ENCODE measurements around the gene PDE4D. TPM values are rescaled to one million over a fixed set of nuclear protein-coding genes. Genes with fewer than 3 reads are reported as not detected.

The PDE4D gene
- total and polyA plus RNA-seq, 2 of the 4 experiments (the other 2 are of a cell fraction), result 1.4 to 7.9 TPM

GRCh38 chr5:59051951-59052350 lies 841.6 kb downstream of the PDE4D start:
- Histone ChIP-seq H3K9me1 (ENCODE audit: insufficient read depth, low read length) (peaks cover 2% of the 10 kb centered on the region; the same call in 1 of the 2 replicates), H3K4me3 (ENCODE audit: insufficient read depth, low read depth, low read length) (no peak overlapping the region), H2BK20ac (ENCODE audit: low read depth, low read length) (no peak overlapping the region), H4K91ac (ENCODE audit: insufficient read depth, low read depth, low read length) (no peak overlapping the region), H4K8ac (ENCODE audit: low read depth in 2 of 2, low read length in 2 of 2) (no peak overlapping the region), H3K36me3 (ENCODE audit: control insufficient read depth, insufficient read depth, low read length) (no peaks in the 10 kb centered on the region), H3K56ac (ENCODE audit: extremely low read depth, insufficient read depth, low read length) (no peak overlapping the region), H3K9ac (ENCODE audit: low read depth, low read length) (no peak overlapping the region), H4K20me1 (ENCODE audit: insufficient read depth, low read length) (no peaks in the 10 kb centered on the region), H3K18ac (ENCODE audit: low read depth, low read length) (no peak overlapping the region), H2AK5ac (ENCODE audit: low read depth, low read length) (no peak overlapping the region), H2AFZ (replicated peaks; ENCODE audit: low read length, poor library complexity) (no peak overlapping the region), H3K4me2 (ENCODE audit: low read depth, low read length) (no peak overlapping the region), H2BK15ac (ENCODE audit: low read depth, low read length) (no peak overlapping the region), H3K14ac (replicated peaks; ENCODE audit: low read depth, low read length) (no peak overlapping the region), H4K5ac (ENCODE audit: low read depth, low read length) (no peak overlapping the region), H2AK9ac (replicated peaks; ENCODE audit: low read depth, low read length, poor library complexity) (no peak overlapping the region), H3K23ac (ENCODE audit: low read depth, low read length) (no peak overlapping the region), H2BK120ac (ENCODE audit: low read depth, low read length) (no peak overlapping the region), H3K27ac (ENCODE audit: insufficient read depth, low read length) (no peak overlapping the region), H3K9me3 (ENCODE audit: control insufficient read depth, insufficient read depth, low read length) (no peaks in the 10 kb centered on the region), H3K79me1 (ENCODE audit: low read depth in 1 of 2, low read length in 2 of 2) (no peaks in the 10 kb centered on the region), H3K27me3 (ENCODE audit: control insufficient read depth, insufficient read depth, low read length) (no peaks in the 10 kb centered on the region), H2BK5ac (ENCODE audit: low read depth, low read length, poor library complexity, severe bottlenecking) (no peak overlapping the region), H3K4me1 (ENCODE audit: control insufficient read depth, insufficient read depth, low read length) (no peaks in the 10 kb centered on the region), H3K4ac (ENCODE audit: low read depth, low read length) (no peak overlapping the region)
- ATAC-seq (ENCODE audit: low read depth) (no peak), DNase-seq (no peak)
- POLR2A ChIA-PET (ENCODE audit: unreplicated experiment), result no interaction called here
- in situ Hi-C loops (cut with MboI; ENCODE audit: low sequenced_read_pairs) (no loop called here), dilution Hi-C loops (cut with HindIII; ENCODE audit: low sequenced_read_pairs, unreplicated experiment) (no loop called here), intact Hi-C loops (cut with micrococcal nuclease) (no loop called here)
- CTCF ChIA-PET, result no interaction called here
- TF ChIP-seq MAFK (IDR thresholded peaks at IDR 0.05; ENCODE audit: low read depth, low read length) (no peak), MXI1 (IDR thresholded peaks at IDR 0.05; ENCODE audit: borderline replicate concordance, low read depth, low read length) (no peak), RAD21 (IDR thresholded peaks at IDR 0.05; ENCODE audit: low read length) (no peak), FOS (IDR thresholded peaks at IDR 0.05; ENCODE audit: low read depth, low read length) (no peak), CEBPB (IDR thresholded peaks at IDR 0.05; ENCODE audit: low read depth, low read length) (no peak), BHLHE40 (IDR thresholded peaks at IDR 0.05; ENCODE audit: low read depth, low read length) (no peak), USF2 (IDR thresholded peaks at IDR 0.05; ENCODE audit: low read depth, low read length) (no peak), POLR2A (IDR thresholded peaks at IDR 0.05; ENCODE audit: low read depth, low read length) (no peak), CHD1 (IDR thresholded peaks at IDR 0.05; ENCODE audit: low read depth, low read length) (no peak), RFX5 (IDR thresholded peaks at IDR 0.05; ENCODE audit: low read depth, low read length) (no peak), RCOR1 (IDR thresholded peaks at IDR 0.05; ENCODE audit: insufficient replicate concordance, low read length) (no peak), SMC3 (IDR thresholded peaks at IDR 0.05; ENCODE audit: low read depth, low read length) (no peak), MAZ (IDR thresholded peaks at IDR 0.05; ENCODE audit: borderline replicate concordance, low read depth, low read length) (no peak)
- TF ChIP-seq, protein P1, sequence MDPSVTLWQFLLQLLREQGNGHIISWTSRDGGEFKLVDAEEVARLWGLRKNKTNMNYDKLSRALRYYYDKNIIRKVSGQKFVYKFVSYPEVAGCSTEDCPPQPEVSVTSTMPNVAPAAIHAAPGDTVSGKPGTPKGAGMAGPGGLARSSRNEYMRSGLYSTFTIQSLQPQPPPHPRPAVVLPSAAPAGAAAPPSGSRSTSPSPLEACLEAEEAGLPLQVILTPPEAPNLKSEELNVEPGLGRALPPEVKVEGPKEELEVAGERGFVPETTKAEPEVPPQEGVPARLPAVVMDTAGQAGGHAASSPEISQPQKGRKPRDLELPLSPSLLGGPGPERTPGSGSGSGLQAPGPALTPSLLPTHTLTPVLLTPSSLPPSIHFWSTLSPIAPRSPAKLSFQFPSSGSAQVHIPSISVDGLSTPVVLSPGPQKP (IDR thresholded peaks at IDR 0.05; ENCODE audit: borderline replicate concordance, low read depth, low read length), result no peak
- no TSS peak for BruUV-seq (replicated peaks)
- WGBS, 2 experiments (ENCODE audit: extremely low coverage in 2 of 2, insufficient read length in 1 of 2), result 100% methylated on average over 1 of the region's 3 CpGs; no CpG with 5 or more reads in 1 of the 2 experiments

All from IMR-90 (cell line).